ENCODE data around the gene TEAD1. TPM values are rescaled to one million over a fixed set of nuclear protein-coding genes. Genes with fewer than 3 reads are reported as not detected.
A peak's percentile ranks its signal among the peaks of the same experiment; 100 is the strongest.

Gene TEAD1
- total RNA-seq, 2 donors from 2014 or later: 32.7 to 56.7 TPM

GRCh38 chr11:12886508-12886907, 212.3 kb downstream of the TEAD1 start:
- no peak for TF ChIP-seq CTCF (IDR thresholded peaks at IDR 0.05)
- H3K9me3 ChIP-seq: no peaks in the 10 kb centered on the region
- H3K4me1 ChIP-seq: no peaks in the 10 kb centered on the region
- H3K36me3 ChIP-seq: no peaks in the 10 kb centered on the region
- no peaks in the 10 kb centered on the region for H3K27me3 ChIP-seq
- DNase-seq: no peak
- no peak overlapping the region for H3K4me3 ChIP-seq
- H3K9ac ChIP-seq (ENCODE audit: low read depth in 2 of 2, low read length in 2 of 2): no peak overlapping the region
- intact Hi-C loops (cut with DNase I): loop anchor here (5.0 kb wide), 1 partner anchor 59 kb away; no protein-coding TSS in a partner anchor
- H3K27ac ChIP-seq: no peak overlapping the region

- no peaks in the 10 kb centered on the region for H3K36me3 ChIP-seq
- H3K27me3 ChIP-seq: no peaks in the 10 kb centered on the region
- DNase-seq: peak; percentile 86
- H3K9ac ChIP-seq (ENCODE audit: low read depth in 2 of 2, low read length in 2 of 2): peak overlapping the region in 1 of 2 donors; percentile 26
- intact Hi-C loops (cut with DNase I): loop anchor here (5.0 kb wide), 1 partner anchor 61 kb away; no protein-coding TSS in a partner anchor
- no peaks in the 10 kb centered on the region for H3K4me1 ChIP-seq
- peak; percentile 62 for TF ChIP-seq CTCF (IDR thresholded peaks at IDR 0.05)
- no peaks in the 10 kb centered on the region for H3K9me3 ChIP-seq
- no peak overlapping the region for H3K4me3 ChIP-seq
- H3K27ac ChIP-seq: peak overlapping the region; percentile 8
Observed at GRCh38 chr11:12888525-12889158, 214.4 kb downstream of the TEAD1 start.

- TF ChIP-seq CTCF (IDR thresholded peaks at IDR 0.05): no peak
- no peak overlapping the region for H3K4me3 ChIP-seq
- intact Hi-C loops (cut with DNase I): loop anchor here (5.0 kb wide), 1 partner anchor 62 kb away; no protein-coding TSS in a partner anchor
- peak overlapping the region; percentile 8 for H3K27ac ChIP-seq
- H3K36me3 ChIP-seq: no peaks in the 10 kb centered on the region
- no peaks in the 10 kb centered on the region for H3K9me3 ChIP-seq
- no peak for DNase-seq
- no peaks in the 10 kb centered on the region for H3K27me3 ChIP-seq
- H3K9ac ChIP-seq (ENCODE audit: low read depth in 2 of 2, low read length in 2 of 2): peak overlapping the region in 1 of 2 donors; percentile 26
- no peaks in the 10 kb centered on the region for H3K4me1 ChIP-seq
Observed at GRCh38 chr11:12889243-12889642, 215.0 kb downstream of the TEAD1 start.

GRCh38 chr11:12890476-12890875, 216.3 kb downstream of the TEAD1 start:
- no peaks in the 10 kb centered on the region for H3K27me3 ChIP-seq
- intact Hi-C loops (cut with DNase I): loop anchor here (5.0 to 10.0 kb wide), 4 partner anchors 218 to 558 kb away; partner anchors contain the start of gene TEAD1
- H3K36me3 ChIP-seq: no peaks in the 10 kb centered on the region
- H3K9me3 ChIP-seq: no peaks in the 10 kb centered on the region
- no peak overlapping the region for H3K4me3 ChIP-seq
- no peak overlapping the region for H3K9ac ChIP-seq (ENCODE audit: low read depth in 2 of 2, low read length in 2 of 2)
- no peak for DNase-seq
- no peak for TF ChIP-seq CTCF (IDR thresholded peaks at IDR 0.05)
- no peak overlapping the region for H3K27ac ChIP-seq
- no peaks in the 10 kb centered on the region for H3K4me1 ChIP-seq

- Histone ChIP-seq H3K27ac (no peak overlapping the region), H3K4me3 (no peak overlapping the region), H3K9ac (ENCODE audit: low read depth in 2 of 2, low read length in 2 of 2) (no peak overlapping the region), H3K4me1 (no peaks in the 10 kb centered on the region), H3K36me3 (no peaks in the 10 kb centered on the region), H3K27me3 (no peaks in the 10 kb centered on the region), H3K9me3 (no peaks in the 10 kb centered on the region)
- peak; percentile 78 for DNase-seq
- intact Hi-C loops (cut with DNase I): loop anchor here (5.0 to 10.0 kb wide), 4 partner anchors 222 to 562 kb away; partner anchors contain the start of gene TEAD1
- TF ChIP-seq CTCF (IDR thresholded peaks at IDR 0.05): peak; percentile 95
Observed at GRCh38 chr11:12893787-12894672, 219.8 kb downstream of the TEAD1 start.

All from colonic mucosa (tissue), 4 donors.